HCT116 (cell line): ENCODE data around the gene FBXO40. TPM values are rescaled to one million over a fixed set of nuclear protein-coding genes. Genes with fewer than 3 reads are reported as not detected.

Experiments used
- ATAC-seq: fragments of 200-7000 bp; cut with Tn5 transposase; 2 replicates; pipeline ENCODE4 v1.9.1; 2020; ENCODE audit warnings: mild to moderate bottlenecking, moderate library complexity
- BruUV-seq: library from RNA; stranded (reverse); fragments of 400-500 nt; replicated peaks from 2 replicates; lab custom pipeline; 2021; lab: Mats Ljungman, UMichigan
- CTCF ChIA-PET: fragments of 300-600 bp; sonication (Branson Sonifier 250); formaldehyde crosslinking; loops from one replicate; lab custom pipeline; 2021; ENCODE audit warnings: antibody characterized with exemption; lab: Charles Lee
- POLR2A ChIA-PET: fragments of 300-600, 350-600 bp; sonication (Branson Sonifier 250); formaldehyde crosslinking; loops from one replicate; lab custom pipeline; 2021; ENCODE audit warnings: antibody characterized with exemption; lab: Charles Lee
- RAD21 ChIA-PET, 2 experiments: fragments of 300-600 bp; sonication (Branson Sonifier 250); formaldehyde crosslinking; loops; one replicate each; lab custom pipeline; 2023; ENCODE audit warnings: low total read pairs in 2 of 2; ENCODE audit not compliant: uncharacterized antibody in 2 of 2, unreplicated experiment in 2 of 2, low non-redundant PET in 1 of 2; lab: Charles Lee
- DNase-seq: peaks from one replicate; pipeline ENCODE4 v3.0.0-alpha.2; 2010; ENCODE audit warnings: low read depth, low spot score
- H2AFZ ChIP-seq: fragments of 200-600 bp; shearing (Covaris generic), sonication (generic); 2 replicates; pipeline ENCODE4 v1.6.1; 2017; ENCODE audit warnings: low read depth, mixed run types, mixed read lengths, antibody characterized with exemption, low read length; ENCODE audit not compliant: poor library complexity, severe bottlenecking
- H3K27ac ChIP-seq: 2 replicates; pipeline ENCODE4 v1.5.1; 2012; ENCODE audit warnings: low read depth, low read length
- H3K27me3 ChIP-seq: fragments of 200-600 bp; sonication (generic); 2 replicates; pipeline ENCODE4 v1.6.1; 2016; ENCODE audit warnings: mixed run types, low read length, mixed read lengths; ENCODE audit not compliant: insufficient read depth
- H3K36me3 ChIP-seq, 2 experiments: fragments of 200-500 bp in 1 of 2; fragments of 200-600 bp in 1 of 2; sonication (Bioruptor generic) in 1 of 2; sonication (generic) in 1 of 2; 2 replicates each; pipeline versions ENCODE4 v1.5.1 to v1.6.1; 2014 to 2016; ENCODE audit warnings: low read length in 2 of 2, inconsistent platforms in 1 of 2, mixed read lengths in 1 of 2, mixed run types in 1 of 2; ENCODE audit not compliant: insufficient read depth in 2 of 2, control insufficient read depth in 1 of 2
- H3K4me1 ChIP-seq, 2 experiments: fragments of 200-600 bp in 1 of 2; sonication (generic) in 1 of 2; 2 replicates each; pipeline versions ENCODE4 v1.5.1 to v1.6.1; 2012 to 2017; ENCODE audit warnings: low read length in 2 of 2, inconsistent platforms in 1 of 2, mild to moderate bottlenecking in 1 of 2, mixed read lengths in 1 of 2, mixed run types in 1 of 2, moderate library complexity in 1 of 2; ENCODE audit not compliant: insufficient read depth in 2 of 2, control insufficient read depth in 1 of 2
- H3K4me2 ChIP-seq: fragments of 200-600 bp; sonication (generic); 2 replicates; pipeline ENCODE4 v1.6.1; 2017; ENCODE audit warnings: mixed run types, low read length, mixed read lengths
- H3K4me3 ChIP-seq, 2 experiments: fragments of 200-600 bp in 1 of 2; sonication (generic) in 1 of 2; replicated peaks in 1 of 2; 2 replicates each; pipeline ENCODE4 v1.5.1; 2011 to 2016; ENCODE audit warnings: low read length in 2 of 2, control low read depth in 1 of 2, low read depth in 1 of 2, mild to moderate bottlenecking in 1 of 2, mixed read lengths in 1 of 2, mixed run types in 1 of 2
- H3K79me2 ChIP-seq: fragments of 200-600 bp; sonication (generic); 2 replicates; pipeline ENCODE4 v1.6.1; 2017; ENCODE audit warnings: mild to moderate bottlenecking, mixed run types, low read length, moderate library complexity, mixed read lengths; ENCODE audit not compliant: insufficient read depth
- H3K9ac ChIP-seq: fragments of 200-600 bp; sonication (generic); 2 replicates; pipeline ENCODE4 v1.6.1; 2016; ENCODE audit warnings: low read length, mixed read lengths
- H3K9me2 ChIP-seq: fragments of 200-600 bp; sonication (generic), shearing (Covaris generic); 2 replicates; pipeline ENCODE4 v1.6.1; 2017; ENCODE audit warnings: mixed run types, mild to moderate bottlenecking, moderate library complexity; ENCODE audit not compliant: insufficient read depth
- H3K9me3 ChIP-seq, 2 experiments: fragments of 200-500 bp in 1 of 2; fragments of 200-600 bp in 1 of 2; sonication (Bioruptor generic) in 1 of 2; sonication (generic) in 1 of 2; 2 replicates each; pipeline ENCODE4 v1.6.1; 2014 to 2017; ENCODE audit warnings: low read length in 2 of 2, mixed read lengths in 2 of 2, inconsistent platforms in 1 of 2, low read depth in 1 of 2, mild to moderate bottlenecking in 1 of 2, mixed run types in 1 of 2, moderate library complexity in 1 of 2; ENCODE audit not compliant: control insufficient read depth in 1 of 2, insufficient read depth in 1 of 2
- H4K20me1 ChIP-seq: fragments of 200-600 bp; sonication (generic), shearing (Covaris generic); 2 replicates; pipeline ENCODE4 v1.6.1; 2017; ENCODE audit warnings: mixed run types, mild to moderate bottlenecking, moderate library complexity; ENCODE audit not compliant: insufficient read depth
- ATF3 ChIP-seq: IDR thresholded peaks from 2 replicates; pipeline ENCODE4 v1.6.1; 2012
- CEBPB ChIP-seq: IDR thresholded peaks from 2 replicates; pipeline ENCODE4 v1.6.1; 2012; ENCODE audit warnings: low read depth
- EZH2 ChIP-seq: fragments of 200-600 bp; sonication (generic); IDR thresholded peaks from 2 replicates; pipeline ENCODE4 v1.6.1; 2017; ENCODE audit warnings: antibody characterized with exemption, mixed run types
- MAX ChIP-seq: IDR thresholded peaks from 2 replicates; pipeline ENCODE4 v1.6.1; 2012
- RAD21 ChIP-seq: IDR thresholded peaks from 2 replicates; pipeline ENCODE4 v1.6.1; 2012; ENCODE audit warnings: low read depth, mild to moderate bottlenecking
- SIN3A ChIP-seq: IDR thresholded peaks from 2 replicates; pipeline ENCODE4 v1.6.1; 2012; ENCODE audit warnings: low read depth
- ZFX ChIP-seq: fragments of 450-650 bp; IDR thresholded peaks from 2 replicates; pipeline ENCODE4 v1.6.1; 2017
- intact Hi-C: fragments of 100-400 bp; cut with micrococcal nuclease; formaldehyde crosslinking; loops from 2 replicates; pipeline ENCODE4 v1.10.0; 2022
- total RNA-seq: library from RNA; stranded (reverse); gene quantifications from one replicate; pipeline ENCODE4 v1.2.1, GENCODE V29; 2021; ENCODE audit not compliant: unreplicated experiment

Gene FBXO40
- total RNA-seq, 1 experiment from 2014 or later = not detected

GRCh38 chr3:121658716-121659435 is 65.7 kb downstream of the FBXO40 start:
- no peaks in the 10 kb centered on the region for H3K9me2 ChIP-seq
- no peak for DNase-seq
- H4K20me1 ChIP-seq = no peaks in the 10 kb centered on the region
- no TSS peak for BruUV-seq
- RAD21 ChIA-PET = no interaction called here
- no peak overlapping the region for H3K9ac ChIP-seq
- no peak overlapping the region for H3K27ac ChIP-seq
- no peaks in the 10 kb centered on the region for H3K27me3 ChIP-seq
- no peaks in the 10 kb centered on the region for H3K9me3 ChIP-seq
- no peaks in the 10 kb centered on the region for H3K4me1 ChIP-seq
- no peak overlapping the region for H2AFZ ChIP-seq
- no peak for TF ChIP-seq ZFX
- no peaks in the 10 kb centered on the region for H3K79me2 ChIP-seq
- H3K4me2 ChIP-seq = no peak overlapping the region
- POLR2A ChIA-PET = no interaction called here
- ATAC-seq = no peak
- CTCF ChIA-PET = no interaction called here
- intact Hi-C loops = no loop called here
- peaks cover 0 to 3% of the 10 kb centered on the region in 2 experiments; a peak in 2 of 4 replicates for H3K36me3 ChIP-seq
- no peak overlapping the region for H3K4me3 ChIP-seq

GRCh38 chr3:121659586-121659985 is 66.4 kb downstream of the FBXO40 start:
- H3K79me2 ChIP-seq = no peaks in the 10 kb centered on the region
- H3K9ac ChIP-seq = no peak overlapping the region
- H3K9me3 ChIP-seq = no peaks in the 10 kb centered on the region
- intact Hi-C loops = no loop called here
- no peaks in the 10 kb centered on the region for H3K27me3 ChIP-seq
- DNase-seq (no peak), ATAC-seq (no peak)
- no TSS peak for BruUV-seq
- no peak overlapping the region for H3K4me2 ChIP-seq
- H2AFZ ChIP-seq = no peak overlapping the region
- peaks cover 0 to 9% of the 10 kb centered on the region in 2 experiments; a peak in 2 of 4 replicates for H3K36me3 ChIP-seq
- ChIA-PET CTCF (no interaction called here), POLR2A (no interaction called here), RAD21 (no interaction called here)
- no peaks in the 10 kb centered on the region for H4K20me1 ChIP-seq
- no peaks in the 10 kb centered on the region for H3K4me1 ChIP-seq
- no peak overlapping the region for H3K4me3 ChIP-seq
- TF ChIP-seq ATF3 (no peak), SIN3A (no peak), MAX (no peak), EZH2 (no peak), CEBPB (no peak), ZFX (no peak), RAD21 (no peak)
- H3K27ac ChIP-seq = no peak overlapping the region
- H3K9me2 ChIP-seq = no peaks in the 10 kb centered on the region
